Astrocyte (in vitro differentiated cells and primary cell): ENCODE data around the gene KSR2.

ENCODE experiments used
- CTCF ChIP-seq: IDR thresholded peaks from 2 replicates; pipeline ENCODE4 v1.5.1; 2011; ENCODE audit warnings: low read depth, mild to moderate bottlenecking, inconsistent platforms, low read length, moderate library complexity; ENCODE audit not compliant: insufficient read depth
- EZH2 ChIP-seq: IDR thresholded peaks from 2 replicates; pipeline ENCODE4 v1.6.1; 2012; ENCODE audit warnings: mild to moderate bottlenecking, low read length, inconsistent platforms; ENCODE audit not compliant: insufficient read depth

GRCh38 chr12:117807946-117808345 is 160.8 kb downstream of the KSR2 start:
- no peak for TF ChIP-seq CTCF
- no peak for TF ChIP-seq EZH2
